Measurements from ENCODE around the gene COX20. TPM values are rescaled to one million over a fixed set of nuclear protein-coding genes. Genes with fewer than 3 reads are reported as not detected.
A peak's percentile ranks its signal among the peaks of the same experiment; 100 is the strongest.

The COX20 gene
- total RNA-seq, 2 experiments from 2014 or later = 31.3 to 33.6 TPM

DNA sequence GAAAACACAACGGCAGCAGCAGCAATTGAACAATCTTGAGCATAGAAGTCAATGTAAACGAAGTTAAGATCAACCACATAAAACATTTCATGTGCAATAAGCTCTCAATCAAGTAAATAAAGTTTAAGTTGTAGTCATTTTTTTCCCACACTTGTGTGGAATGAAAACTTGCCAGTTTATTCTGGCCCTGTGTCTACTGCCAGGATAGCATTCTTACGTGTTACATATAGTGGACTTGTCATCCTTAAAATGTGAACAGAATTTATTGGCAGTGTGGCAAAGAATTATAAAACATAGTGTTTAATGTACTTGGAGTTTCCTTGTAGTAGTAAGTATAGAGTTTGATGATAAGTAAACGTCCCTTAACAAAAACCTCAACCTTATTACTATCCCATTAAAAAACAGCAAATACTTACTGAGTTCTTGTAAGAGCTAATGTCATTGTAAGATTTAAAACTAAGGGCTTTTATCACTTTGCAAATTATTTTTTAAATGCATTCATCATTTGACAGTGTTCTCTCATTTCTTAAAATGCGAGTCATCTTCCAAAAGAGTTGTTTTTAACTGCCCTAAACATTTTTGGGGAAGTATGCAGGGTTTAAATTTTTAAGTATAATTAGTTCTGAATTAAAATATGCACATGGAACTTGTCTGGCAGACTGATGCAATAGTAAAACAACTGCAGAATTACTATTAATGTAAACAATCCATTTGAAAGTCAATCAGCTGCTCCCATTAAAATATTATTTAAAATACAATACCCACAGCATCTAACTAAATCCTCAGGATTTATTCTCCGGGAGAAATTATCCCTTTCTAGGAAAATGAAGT lies 7.9 kb downstream of the COX20 start:
- peaks cover 81% of the 10 kb centered on the region for H3K36me3 Mint-ChIP-seq (ENCODE audit: low read depth)
- ATAC-seq (no peak), DNase-seq (no peak)
- H3K4me3 Mint-ChIP-seq = no peak overlapping the region
- no peaks in the 10 kb centered on the region for H3K27me3 Mint-ChIP-seq (ENCODE audit: low read depth)
- peaks cover 70% of the 10 kb centered on the region for H3K4me1 Mint-ChIP-seq (ENCODE audit: low read depth)
- ChIA-PET POLR2A (interaction anchor here (1.2 to 12.0 kb wide), 4 partner anchors 7 to 19 kb away, joined by 3 to 163 read pairs (median 14); no protein-coding TSS in a partner anchor), CTCF (interaction anchor here (0.7 to 2.0 kb wide), 4 partner anchors 12 to 199 kb away, joined by 4 to 9 read pairs (median 5); partner anchors contain the start of gene HNRNPU)
- H3K27ac Mint-ChIP-seq = no peak overlapping the region
- H3K9me3 Mint-ChIP-seq (ENCODE audit: insufficient read depth) = no peaks in the 10 kb centered on the region

DNA sequence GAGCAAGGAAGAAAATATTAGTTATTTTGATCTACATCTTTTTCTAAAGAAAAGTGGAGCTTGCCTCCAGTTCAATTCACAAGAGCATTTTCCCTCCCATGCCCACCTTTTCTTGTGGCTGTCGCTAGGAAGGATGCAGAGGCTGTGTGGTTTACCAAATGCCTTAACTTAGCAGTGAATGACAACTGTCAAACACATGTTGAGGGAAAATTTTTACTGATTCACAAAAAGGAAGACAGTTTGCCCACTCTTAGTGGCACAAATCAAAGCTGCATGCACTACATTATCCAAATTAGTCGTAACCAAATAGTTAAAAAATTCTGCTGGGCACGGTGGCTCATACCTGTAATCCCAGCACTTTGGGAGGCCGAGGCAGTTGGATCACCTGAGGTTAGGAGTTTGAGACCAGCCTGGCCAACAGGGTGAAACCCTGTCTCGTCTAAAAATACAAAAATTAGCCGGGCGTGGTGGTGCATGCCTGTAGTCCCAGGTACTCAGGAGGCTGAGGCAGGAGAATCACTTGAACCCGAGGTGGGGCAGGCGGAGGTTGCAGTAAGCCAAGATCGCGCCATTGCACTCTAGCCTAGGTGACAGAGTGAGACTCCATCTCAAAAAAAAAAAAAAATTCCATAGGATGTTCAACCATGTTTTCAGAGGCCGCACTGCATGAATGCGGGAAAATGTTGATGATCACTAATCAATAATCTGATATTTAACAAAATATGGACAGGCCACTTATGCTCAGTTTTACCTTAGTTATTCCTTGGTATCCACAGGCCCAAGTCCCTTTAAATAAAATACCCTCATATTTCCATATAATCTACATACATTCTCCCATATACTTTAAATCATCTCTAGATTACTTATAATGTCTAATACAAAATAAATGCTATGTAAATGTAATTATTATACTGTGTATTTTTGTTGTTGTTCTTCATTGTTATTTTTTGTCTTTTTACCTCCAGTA lies 9.0 kb downstream of the COX20 start:
- ATAC-seq = peak; percentile 30
- Mint-ChIP-seq H3K4me1 (ENCODE audit: low read depth) (peaks cover 65% of the 10 kb centered on the region), H3K4me3 (peak overlapping the region; percentile 5), H3K27me3 (ENCODE audit: low read depth) (no peaks in the 10 kb centered on the region), H3K27ac (peak overlapping the region; percentile 64), H3K36me3 (ENCODE audit: low read depth) (peaks cover 81% of the 10 kb centered on the region), H3K9me3 (ENCODE audit: insufficient read depth) (no peaks in the 10 kb centered on the region)
- ChIA-PET CTCF (interaction anchor here (1.2 to 2.0 kb wide), 3 partner anchors 11 to 19 kb away, joined by 4 to 9 read pairs (median 6); partner anchors contain the start of gene HNRNPU), POLR2A (interaction anchor here (1.2 to 12.0 kb wide), 4 partner anchors 9 to 18 kb away, joined by 3 to 163 read pairs (median 14); no protein-coding TSS in a partner anchor)
- DNase-seq = no peak

DNA sequence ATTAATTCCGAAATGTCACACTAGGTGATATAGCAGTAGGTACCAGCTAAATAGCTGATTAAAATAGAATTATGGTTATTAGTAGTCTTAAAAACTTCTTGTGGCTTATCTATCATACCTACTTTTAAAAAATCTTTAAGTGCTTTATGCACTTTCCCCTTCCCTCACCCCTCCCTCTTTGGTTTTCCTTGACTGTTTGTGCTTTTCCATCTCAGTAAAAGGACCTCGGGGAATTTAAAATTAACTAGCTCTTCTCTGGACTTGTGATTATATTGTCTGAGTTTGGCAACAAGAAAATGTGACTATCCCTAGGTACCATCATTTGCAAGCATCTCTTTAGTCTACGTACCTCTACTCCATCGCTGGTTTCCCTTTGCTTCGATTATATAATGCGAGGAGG lies 11.2 kb downstream of the COX20 start:
- Mint-ChIP-seq H3K4me3 (no peak overlapping the region), H3K9me3 (ENCODE audit: insufficient read depth) (no peaks in the 10 kb centered on the region), H3K4me1 (ENCODE audit: low read depth) (peaks cover 63% of the 10 kb centered on the region), H3K36me3 (ENCODE audit: low read depth) (peaks cover 79% of the 10 kb centered on the region), H3K27me3 (ENCODE audit: low read depth) (no peaks in the 10 kb centered on the region), H3K27ac (no peak overlapping the region)
- no peak for ATAC-seq
- ChIA-PET CTCF (interaction anchor here (0.6 to 3.3 kb wide), 3 partner anchors 12 to 196 kb away, joined by 3 to 8 read pairs (median 5); partner anchors contain the start of gene HNRNPU), POLR2A (interaction anchor here (1.5 to 3.5 kb wide), 3 partner anchors 10 to 17 kb away, joined by 5 to 19 read pairs (median 8); partner anchors contain the start of gene COX20)
- no peak for DNase-seq

DNA sequence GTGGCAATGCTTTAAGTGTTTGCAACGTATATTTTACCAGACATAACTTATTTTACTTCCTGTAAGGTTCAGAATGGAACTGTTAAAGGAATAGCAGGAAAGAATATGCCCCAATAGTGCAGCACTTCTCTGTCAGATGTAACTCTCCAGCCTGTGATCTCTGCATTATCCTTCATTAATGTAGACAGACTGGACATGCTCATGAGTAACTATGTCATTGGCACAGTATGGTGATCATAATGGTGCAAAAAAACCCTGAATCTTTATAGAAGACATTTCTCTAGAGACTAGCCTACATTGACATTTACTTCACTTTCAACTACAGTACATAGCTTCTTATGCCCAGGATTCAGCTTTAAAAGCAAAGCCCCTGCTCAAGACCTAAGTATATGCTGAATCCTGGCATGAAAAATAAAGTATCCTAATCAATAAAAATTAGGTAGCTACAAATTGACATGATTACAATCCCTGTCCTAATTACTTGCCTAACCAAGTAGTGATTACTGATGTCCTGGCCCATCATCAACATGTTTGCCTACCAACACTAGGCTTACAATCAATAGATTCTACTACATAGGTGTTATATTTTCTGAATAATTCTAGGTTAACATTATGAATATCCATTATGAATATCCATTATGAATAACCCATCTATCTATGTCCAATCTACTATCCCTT lies 13.9 kb downstream of the COX20 start:
- Mint-ChIP-seq H3K36me3 (ENCODE audit: low read depth) (peaks cover 80% of the 10 kb centered on the region), H3K27me3 (ENCODE audit: low read depth) (no peaks in the 10 kb centered on the region), H3K4me1 (ENCODE audit: low read depth) (peaks cover 67% of the 10 kb centered on the region), H3K27ac (no peak overlapping the region), H3K4me3 (no peak overlapping the region), H3K9me3 (ENCODE audit: insufficient read depth) (no peaks in the 10 kb centered on the region)
- CTCF ChIA-PET = interaction anchor here (0.8 to 2.0 kb wide), 4 partner anchors 10 to 193 kb away, joined by 4 to 6 read pairs (median 5); no protein-coding TSS in a partner anchor
- POLR2A ChIA-PET = interaction anchor here (1.8 to 11.3 kb wide), 4 partner anchors 10 to 14 kb away, joined by 5 to 163 read pairs (median 12); partner anchors contain the start of genes COX20 and HNRNPU
- DNase-seq (no peak), ATAC-seq (no peak)

DNA sequence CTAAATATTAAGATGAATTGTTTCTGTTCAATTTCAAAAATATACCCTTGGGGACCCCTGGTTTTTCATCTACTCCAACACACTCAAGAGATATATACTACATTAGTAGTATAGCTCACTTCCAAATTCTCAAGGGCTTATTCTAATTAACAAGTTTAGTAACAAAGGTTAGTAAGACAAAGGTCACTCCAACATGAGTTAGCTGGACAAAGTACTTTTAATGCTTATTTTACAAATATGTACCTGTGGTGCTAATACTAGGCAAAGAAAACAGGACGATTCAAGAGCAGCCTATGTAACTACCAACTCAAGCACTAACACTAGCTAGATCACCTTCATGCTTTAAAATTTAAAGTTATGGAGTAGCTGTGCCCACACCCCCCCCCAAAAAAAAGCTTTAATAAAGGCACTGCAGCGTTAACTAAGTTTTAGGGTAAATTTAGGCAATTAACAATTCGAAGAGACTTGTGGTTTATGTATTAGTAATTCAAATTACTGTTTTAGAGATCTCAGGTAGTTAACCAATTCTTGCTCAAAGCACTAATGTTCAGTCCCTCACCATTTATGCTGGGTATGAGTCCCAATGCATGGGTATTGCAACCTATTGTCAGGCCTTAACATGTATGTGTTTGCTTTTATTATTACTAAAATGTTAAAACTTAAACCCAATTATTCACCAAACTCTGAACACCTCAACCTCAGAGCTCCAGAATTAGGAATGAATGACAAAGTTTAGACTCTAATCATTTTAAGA lies 14.8 kb downstream of the COX20 start:
- ATAC-seq (no peak), DNase-seq (no peak)
- ChIA-PET CTCF (interaction anchor here (0.8 to 2.0 kb wide), 5 partner anchors 9 to 192 kb away, joined by 4 to 7 read pairs (median 6); no protein-coding TSS in a partner anchor), POLR2A (interaction anchor here (1.8 to 11.3 kb wide), 3 partner anchors 9 to 13 kb away, joined by 5 to 163 read pairs (median 13); partner anchors contain the start of genes COX20 and HNRNPU)
- Mint-ChIP-seq H3K27ac (peak overlapping the region; percentile 63), H3K36me3 (ENCODE audit: low read depth) (peaks cover 81% of the 10 kb centered on the region), H3K9me3 (ENCODE audit: insufficient read depth) (no peaks in the 10 kb centered on the region), H3K4me1 (ENCODE audit: low read depth) (peaks cover 68% of the 10 kb centered on the region), H3K4me3 (no peak overlapping the region), H3K27me3 (ENCODE audit: low read depth) (no peaks in the 10 kb centered on the region)

DNA sequence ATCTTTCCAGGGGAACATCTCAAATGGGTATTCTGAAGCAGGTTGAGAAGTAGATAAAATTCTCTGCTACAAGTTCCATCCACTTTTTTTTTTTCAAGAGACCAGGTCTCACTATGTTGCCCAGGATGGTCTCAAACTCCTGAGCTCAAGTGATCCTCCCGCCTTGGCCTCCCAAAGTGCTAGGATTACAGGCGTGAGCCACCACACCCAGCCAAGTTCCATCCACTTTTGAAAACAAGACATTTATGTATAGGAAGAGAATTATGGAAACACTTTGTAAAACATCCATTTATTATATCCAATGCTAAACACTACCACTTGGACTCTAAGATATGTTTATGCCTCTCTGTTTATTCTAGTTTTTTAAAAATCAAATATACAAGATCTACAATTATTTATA lies 15.4 kb downstream of the COX20 start:
- H3K4me1 Mint-ChIP-seq (ENCODE audit: low read depth) = peaks cover 68% of the 10 kb centered on the region
- no peak overlapping the region for H3K4me3 Mint-ChIP-seq

DNA sequence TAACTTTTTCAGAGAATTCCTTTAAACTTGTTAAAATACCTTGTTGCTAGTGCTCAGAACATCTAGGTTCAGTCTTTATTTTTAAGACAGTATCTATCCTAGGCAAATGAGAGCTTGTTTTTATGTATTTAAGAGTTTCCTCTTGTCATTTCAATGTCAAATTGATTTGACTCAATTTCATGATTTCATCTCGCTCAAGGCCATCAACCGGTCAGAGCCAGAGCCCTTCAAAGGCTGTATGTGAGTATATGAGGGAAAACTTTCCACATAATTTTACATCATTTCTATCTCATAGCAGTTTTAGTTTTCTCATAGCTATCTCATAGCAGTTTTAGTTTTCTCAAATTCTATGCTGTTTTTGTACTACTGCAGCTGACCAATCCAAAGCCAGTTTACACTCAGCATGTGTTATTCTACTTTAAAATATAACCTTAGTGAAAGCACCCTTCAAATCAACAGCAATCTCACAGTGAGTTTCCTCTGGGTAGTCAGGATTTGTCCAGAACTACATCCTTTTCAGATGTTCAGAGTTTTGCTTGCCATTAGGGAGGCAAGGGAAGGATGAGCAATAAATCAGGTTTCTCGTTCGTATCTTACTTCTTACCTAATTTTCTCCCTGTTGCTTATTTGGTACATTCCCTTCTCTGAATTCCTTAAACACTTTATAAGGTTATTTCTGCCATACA lies 16.2 kb downstream of the COX20 start:
- POLR2A ChIA-PET = interaction anchor here (1.0 to 11.3 kb wide), 3 partner anchors 9 to 13 kb away, joined by 3 to 163 read pairs (median 13); partner anchors contain the start of genes COX20 and HNRNPU
- no peak for ATAC-seq
- H3K4me1 Mint-ChIP-seq (ENCODE audit: low read depth) = peaks cover 70% of the 10 kb centered on the region

More for the DNA sequence above, 15.4 kb downstream of the COX20 start:
- no peaks in the 10 kb centered on the region for H3K27me3 Mint-ChIP-seq (ENCODE audit: low read depth)
- ATAC-seq (no peak), DNase-seq (no peak)
- CTCF ChIA-PET = interaction anchor here (0.8 to 3.3 kb wide), 5 partner anchors 11 to 192 kb away, joined by 3 to 15 read pairs (median 4); no protein-coding TSS in a partner anchor
- no peaks in the 10 kb centered on the region for H3K9me3 Mint-ChIP-seq (ENCODE audit: insufficient read depth)
- POLR2A ChIA-PET = interaction anchor here (1.0 to 11.3 kb wide), 4 partner anchors 9 to 13 kb away, joined by 3 to 163 read pairs (median 9); partner anchors contain the start of genes COX20 and HNRNPU
- H3K27ac Mint-ChIP-seq = peak overlapping the region; percentile 63
- peaks cover 82% of the 10 kb centered on the region for H3K36me3 Mint-ChIP-seq (ENCODE audit: low read depth)

DNA sequence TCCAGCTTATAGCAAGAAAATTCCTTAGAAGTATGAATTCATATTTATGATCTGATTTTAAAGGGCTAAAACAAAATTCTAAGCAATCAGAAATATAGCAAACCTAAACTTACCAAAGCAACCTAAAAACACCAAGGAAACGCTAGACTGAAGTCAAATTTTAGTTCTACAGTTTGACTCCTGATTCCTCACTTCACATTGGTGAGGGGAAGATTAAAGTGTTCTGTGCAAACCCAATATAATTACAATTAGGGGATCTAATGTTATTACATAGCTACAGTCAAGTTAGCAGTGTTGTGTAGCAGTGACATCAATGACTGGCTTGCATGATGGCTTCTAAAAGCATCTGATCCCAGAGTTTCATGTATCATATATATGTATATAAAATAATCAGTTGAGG lies 17.2 kb downstream of the COX20 start:
- ChIA-PET CTCF (interaction anchor here (1.4 to 3.3 kb wide), 2 partner anchors 11 to 190 kb away, joined by 4 to 15 read pairs; partner anchors contain the start of gene HNRNPU), POLR2A (interaction anchor here (1.1 to 11.3 kb wide), 3 partner anchors 9 to 14 kb away, joined by 3 to 163 read pairs (median 33); partner anchors contain the start of genes COX20 and HNRNPU)
- Mint-ChIP-seq H3K9me3 (ENCODE audit: insufficient read depth) (no peaks in the 10 kb centered on the region), H3K27me3 (ENCODE audit: low read depth) (no peaks in the 10 kb centered on the region), H3K27ac (peak overlapping the region; percentile 63), H3K4me3 (no peak overlapping the region), H3K4me1 (ENCODE audit: low read depth) (peaks cover 77% of the 10 kb centered on the region), H3K36me3 (ENCODE audit: low read depth) (peaks cover 90% of the 10 kb centered on the region)
- DNase-seq (no peak), ATAC-seq (no peak)

More for the DNA sequence above, 16.2 kb downstream of the COX20 start:
- H3K36me3 Mint-ChIP-seq (ENCODE audit: low read depth) = peaks cover 84% of the 10 kb centered on the region
- no peak overlapping the region for H3K4me3 Mint-ChIP-seq
- no peak overlapping the region for H3K27ac Mint-ChIP-seq
- CTCF ChIA-PET = interaction anchor here (0.8 to 3.3 kb wide), 4 partner anchors 10 to 191 kb away, joined by 3 to 15 read pairs (median 6); no protein-coding TSS in a partner anchor
- H3K27me3 Mint-ChIP-seq (ENCODE audit: low read depth) = no peaks in the 10 kb centered on the region
- no peak for DNase-seq
- no peaks in the 10 kb centered on the region for H3K9me3 Mint-ChIP-seq (ENCODE audit: insufficient read depth)

DNA sequence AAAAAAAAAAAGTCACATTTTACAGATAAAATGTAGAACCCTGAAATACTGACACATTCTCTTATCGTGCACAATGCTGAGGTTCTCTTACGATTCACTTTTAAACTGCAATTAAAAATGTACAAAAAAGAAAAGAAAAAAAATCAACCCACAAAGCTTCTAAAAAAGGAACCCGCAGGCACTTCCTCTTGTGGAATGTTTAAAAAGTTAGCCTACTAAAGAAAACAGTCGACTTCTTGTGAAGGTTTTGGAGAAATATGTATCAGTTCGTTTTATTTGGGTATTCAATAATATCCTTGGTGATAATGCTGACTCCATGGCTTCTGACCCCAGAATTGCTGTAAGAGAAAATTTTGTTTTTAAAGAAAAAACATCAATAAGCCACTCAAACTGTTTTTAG lies 18.7 kb downstream of the COX20 start:
- POLR2A ChIA-PET = interaction anchor here (4.1 to 11.3 kb wide), 2 partner anchors 9 to 15 kb away, joined by 33 to 163 read pairs; partner anchors contain the start of genes COX20 and HNRNPU
- Mint-ChIP-seq H3K27me3 (ENCODE audit: low read depth) (no peaks in the 10 kb centered on the region), H3K27ac (peak overlapping the region; percentile 69), H3K36me3 (ENCODE audit: low read depth) (peaks cover 90% of the 10 kb centered on the region), H3K4me1 (ENCODE audit: low read depth) (peaks cover 85% of the 10 kb centered on the region), H3K4me3 (peak overlapping the region; percentile 48), H3K9me3 (ENCODE audit: insufficient read depth) (no peaks in the 10 kb centered on the region)
- no peak for ATAC-seq
- no peak for DNase-seq
- CTCF ChIA-PET = interaction anchor here (1.3 to 3.3 kb wide), 4 partner anchors 10 to 188 kb away, joined by 4 to 15 read pairs (median 6); partner anchors contain the start of gene HNRNPU

Measured in activated CD8-positive, alpha-beta T cell treated with anti-CD3 and anti-CD28 coated beads, Interleukin-2, amount 10 ng/mL, durations not matched to agents 7 days and 5 days (primary cell).